Activated B cell treated with CpG ODN at 0.5 μM for 24 hours (primary cell): ENCODE results near the gene BPIFA1. TPM values are rescaled to one million over a fixed set of nuclear protein-coding genes. Genes with fewer than 3 reads are reported as not detected.

Source experiments
- ATAC-seq: fragments of 200-7000 bp; cut with Tn5 transposase; one replicate; pipeline ENCODE4 v1.10.0; 2021; ENCODE audit warnings: low read depth, mild to moderate bottlenecking, moderate library complexity
- CTCF ChIA-PET: fragments of 350-600 bp; sonication (Branson Sonifier 250); formaldehyde crosslinking; loops from one replicate; lab custom pipeline; 2021; ENCODE audit warnings: antibody characterized with exemption; lab: Charles Lee
- POLR2A ChIA-PET: fragments of 350-600 bp; sonication (Branson Sonifier 250); formaldehyde crosslinking; loops from one replicate; lab custom pipeline; 2021; ENCODE audit warnings: antibody characterized with exemption; lab: Charles Lee
- DNase-seq: peaks from one replicate; pipeline ENCODE4 v3.0.0; 2022
- H3K27ac Mint-ChIP-seq: one replicate; pipeline ENCODE4 v1.8.0; 2020; ENCODE audit warnings: mixed read lengths
- H3K27me3 Mint-ChIP-seq: one replicate; pipeline ENCODE4 v1.8.0; 2021; ENCODE audit warnings: mixed read lengths
- H3K36me3 Mint-ChIP-seq: one replicate; pipeline ENCODE4 v1.8.0; 2021; ENCODE audit warnings: low read depth, mixed read lengths
- H3K4me1 Mint-ChIP-seq: one replicate; pipeline ENCODE4 v1.8.0; 2021; ENCODE audit warnings: mixed read lengths
- H3K4me3 Mint-ChIP-seq: one replicate; pipeline ENCODE4 v1.8.0; 2020; ENCODE audit warnings: mild to moderate bottlenecking, mixed read lengths
- H3K9me3 Mint-ChIP-seq: one replicate; pipeline ENCODE4 v1.8.0; 2020; ENCODE audit warnings: mixed read lengths
- intact Hi-C: fragments of 100-400 bp; cut with micrococcal nuclease; formaldehyde crosslinking; loops from one replicate; pipeline ENCODE4 v1.15.1; 2024
- total RNA-seq: library from RNA; stranded (reverse); gene quantifications from 2 replicates; pipeline ENCODE4 v1.2.3, GENCODE V29; 2022
- TF ChIP-seq, protein P1 (sequence below): fragments of 200-600 bp; IDR thresholded peaks from one replicate; pipeline ENCODE4 v1.8.0; 2022; ENCODE audit warnings: antibody characterized with exemption, mild to moderate bottlenecking

Gene BPIFA1
- total RNA-seq, 1 donor from 2014 or later, result not detected

DNA sequence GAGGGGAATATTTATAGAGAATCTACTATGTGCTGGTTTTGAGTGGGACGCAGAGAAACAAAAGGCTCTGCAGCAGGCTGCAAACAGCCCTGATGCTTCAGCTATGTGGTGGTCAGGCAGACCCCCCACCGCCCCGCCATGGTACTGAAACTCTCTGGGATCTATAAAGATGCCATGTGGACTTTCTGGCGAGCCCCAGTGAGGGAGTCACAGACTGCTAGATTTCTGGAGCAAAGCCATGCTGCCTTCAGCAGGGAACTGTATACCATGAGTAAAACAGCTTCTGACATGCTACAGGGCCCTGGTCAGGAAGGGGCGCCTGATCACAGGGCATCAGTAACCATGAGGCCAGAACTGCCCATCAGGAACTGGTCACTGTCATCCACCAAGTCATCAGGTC is 28.0 kb downstream of the BPIFA1 start:
- H3K4me1 Mint-ChIP-seq, result no peaks in the 10 kb centered on the region
- peaks cover 34% of the 10 kb centered on the region for H3K27me3 Mint-ChIP-seq
- ChIA-PET POLR2A (no interaction called here), CTCF (no interaction called here)
- DNase-seq, result no peak
- H3K27ac Mint-ChIP-seq, result no peak overlapping the region
- no peaks in the 10 kb centered on the region for H3K9me3 Mint-ChIP-seq
- ATAC-seq, result no peak
- TF ChIP-seq, protein P1, sequence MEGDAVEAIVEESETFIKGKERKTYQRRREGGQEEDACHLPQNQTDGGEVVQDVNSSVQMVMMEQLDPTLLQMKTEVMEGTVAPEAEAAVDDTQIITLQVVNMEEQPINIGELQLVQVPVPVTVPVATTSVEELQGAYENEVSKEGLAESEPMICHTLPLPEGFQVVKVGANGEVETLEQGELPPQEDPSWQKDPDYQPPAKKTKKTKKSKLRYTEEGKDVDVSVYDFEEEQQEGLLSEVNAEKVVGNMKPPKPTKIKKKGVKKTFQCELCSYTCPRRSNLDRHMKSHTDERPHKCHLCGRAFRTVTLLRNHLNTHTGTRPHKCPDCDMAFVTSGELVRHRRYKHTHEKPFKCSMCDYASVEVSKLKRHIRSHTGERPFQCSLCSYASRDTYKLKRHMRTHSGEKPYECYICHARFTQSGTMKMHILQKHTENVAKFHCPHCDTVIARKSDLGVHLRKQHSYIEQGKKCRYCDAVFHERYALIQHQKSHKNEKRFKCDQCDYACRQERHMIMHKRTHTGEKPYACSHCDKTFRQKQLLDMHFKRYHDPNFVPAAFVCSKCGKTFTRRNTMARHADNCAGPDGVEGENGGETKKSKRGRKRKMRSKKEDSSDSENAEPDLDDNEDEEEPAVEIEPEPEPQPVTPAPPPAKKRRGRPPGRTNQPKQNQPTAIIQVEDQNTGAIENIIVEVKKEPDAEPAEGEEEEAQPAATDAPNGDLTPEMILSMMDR, result no peak
- H3K36me3 Mint-ChIP-seq, result no peaks in the 10 kb centered on the region
- H3K4me3 Mint-ChIP-seq, result no peak overlapping the region
- intact Hi-C loops, result no loop called here

DNA sequence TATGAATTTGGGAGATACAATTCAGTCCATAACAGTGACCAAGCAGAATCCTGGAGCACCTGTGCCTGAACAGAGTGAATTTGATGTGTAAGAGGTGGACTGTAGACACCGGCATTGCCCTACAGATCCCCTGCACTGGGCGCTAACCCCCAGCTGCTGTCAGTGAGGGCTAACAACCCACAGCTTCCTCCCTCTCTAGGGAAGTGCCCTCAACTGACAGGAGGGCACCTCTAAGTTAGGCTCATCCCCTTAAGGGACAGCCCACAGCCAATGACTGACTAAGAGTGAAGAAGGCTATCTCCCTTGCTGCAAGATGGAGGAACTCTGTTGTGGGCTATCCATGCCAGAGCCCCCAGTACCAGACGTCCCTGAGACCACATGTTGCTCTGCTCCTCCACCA is 31.9 kb downstream of the BPIFA1 start:
- TF ChIP-seq, protein P1, result no peak
- no peaks in the 10 kb centered on the region for H3K4me1 Mint-ChIP-seq
- no peak overlapping the region for H3K4me3 Mint-ChIP-seq
- H3K9me3 Mint-ChIP-seq, result no peaks in the 10 kb centered on the region
- ChIA-PET CTCF (no interaction called here), POLR2A (no interaction called here)
- peaks cover 26% of the 10 kb centered on the region for H3K27me3 Mint-ChIP-seq
- ATAC-seq (no peak), DNase-seq (no peak)
- no peaks in the 10 kb centered on the region for H3K36me3 Mint-ChIP-seq
- no peak overlapping the region for H3K27ac Mint-ChIP-seq
- intact Hi-C loops, result no loop called here

DNA sequence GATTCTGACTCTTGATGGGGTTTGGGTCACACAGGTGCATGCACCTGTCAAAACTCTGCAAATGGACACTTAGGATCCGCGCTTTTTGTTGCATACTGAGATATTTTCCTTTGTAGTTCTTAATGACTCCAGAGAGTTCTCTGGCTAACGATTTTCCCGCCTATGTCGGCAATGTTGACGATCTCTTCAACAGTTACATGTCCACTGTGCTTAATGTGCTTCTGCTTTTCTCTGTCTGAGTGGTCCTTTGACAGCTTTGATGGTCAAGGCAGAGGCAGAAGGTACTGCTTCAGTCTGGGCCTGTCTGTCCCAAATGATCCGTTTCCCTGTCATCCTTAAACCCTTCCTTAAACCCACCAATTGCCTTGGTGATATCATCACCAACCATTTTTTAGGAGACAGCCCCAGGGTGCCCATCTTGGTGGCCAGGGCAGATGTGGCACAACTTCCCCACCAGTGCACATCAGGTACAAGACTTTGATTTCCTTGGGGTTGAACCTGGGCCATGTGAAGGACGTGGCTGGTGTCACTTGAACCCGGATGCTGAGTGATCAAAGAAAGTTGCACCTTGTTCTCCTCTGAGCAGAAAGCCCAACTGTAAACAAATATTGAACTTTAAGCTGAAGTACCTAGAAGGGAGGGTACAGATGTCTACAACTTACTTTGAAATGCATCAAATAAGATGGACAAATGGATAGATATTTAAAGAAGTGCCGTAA is 36.5 kb downstream of the BPIFA1 start:
- no peak overlapping the region for H3K4me3 Mint-ChIP-seq
- intact Hi-C loops, result no loop called here
- H3K4me1 Mint-ChIP-seq, result no peaks in the 10 kb centered on the region
- ATAC-seq, result no peak
- H3K36me3 Mint-ChIP-seq, result no peaks in the 10 kb centered on the region
- H3K9me3 Mint-ChIP-seq, result no peaks in the 10 kb centered on the region
- POLR2A ChIA-PET, result no interaction called here
- CTCF ChIA-PET, result no interaction called here
- DNase-seq, result no peak
- TF ChIP-seq, protein P1, result no peak
- H3K27me3 Mint-ChIP-seq, result peaks cover 19% of the 10 kb centered on the region
- H3K27ac Mint-ChIP-seq, result no peak overlapping the region

DNA sequence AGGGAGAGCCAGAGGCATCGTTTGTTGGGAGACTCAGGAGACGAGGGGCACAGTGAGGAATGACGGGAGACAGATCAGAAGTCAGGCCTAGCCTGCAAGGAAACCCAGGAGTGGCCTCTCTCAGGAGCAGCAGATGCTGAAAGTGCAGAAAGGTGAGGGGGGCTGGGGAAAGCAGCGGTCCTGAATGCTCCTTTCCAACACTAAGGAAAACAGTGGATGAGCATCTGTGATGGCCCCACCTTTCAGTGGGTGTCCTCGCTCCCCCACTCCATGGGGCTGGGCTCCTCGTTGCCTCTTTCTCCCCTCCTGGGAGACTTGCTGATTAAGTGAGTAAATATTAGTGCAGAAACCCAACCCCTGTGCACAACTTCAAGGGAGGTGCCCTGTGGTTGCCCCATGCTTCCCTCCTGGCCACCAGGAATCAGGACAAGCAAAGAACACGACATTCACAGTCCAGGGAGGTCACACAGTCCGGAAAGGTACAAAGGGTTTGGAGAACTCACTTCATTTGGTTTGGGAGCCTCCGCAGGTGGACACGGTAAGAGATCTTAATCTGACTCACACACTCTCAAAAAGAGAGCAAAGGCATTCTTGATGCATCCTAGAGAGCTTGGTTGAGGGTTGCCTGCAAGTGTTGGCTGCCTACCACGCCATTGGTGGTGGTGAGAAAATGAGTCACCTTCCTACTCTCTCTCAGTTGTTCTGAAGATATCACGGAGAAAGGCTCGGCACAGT is 37.5 kb downstream of the BPIFA1 start:
- ATAC-seq (no peak), DNase-seq (no peak)
- POLR2A ChIA-PET, result no interaction called here
- no peaks in the 10 kb centered on the region for H3K4me1 Mint-ChIP-seq
- peaks cover 20% of the 10 kb centered on the region for H3K27me3 Mint-ChIP-seq
- H3K36me3 Mint-ChIP-seq, result no peaks in the 10 kb centered on the region
- no peak overlapping the region for H3K27ac Mint-ChIP-seq
- H3K9me3 Mint-ChIP-seq, result no peaks in the 10 kb centered on the region
- intact Hi-C loops, result no loop called here
- TF ChIP-seq, protein P1, result no peak
- H3K4me3 Mint-ChIP-seq, result no peak overlapping the region
- CTCF ChIA-PET, result no interaction called here

DNA sequence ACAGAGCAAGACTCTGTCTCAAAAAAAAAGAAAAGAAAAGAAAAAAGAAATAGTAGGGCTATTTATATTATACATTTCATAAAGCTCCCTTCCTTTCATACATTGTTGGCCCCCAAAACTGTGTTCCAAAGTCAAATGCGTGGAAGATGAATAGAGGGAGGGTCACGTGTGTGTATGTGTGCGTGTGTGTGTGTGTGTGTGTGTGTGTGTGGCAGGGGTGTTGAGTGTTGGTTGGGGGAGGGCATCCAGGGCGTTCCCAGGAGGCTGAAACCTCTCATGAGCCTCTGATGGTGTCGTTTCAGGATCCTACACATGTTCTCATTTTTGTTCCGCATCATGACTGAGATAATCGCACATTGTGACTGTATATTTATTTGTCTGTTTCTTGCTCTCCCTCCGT is 39.4 kb downstream of the BPIFA1 start:
- POLR2A ChIA-PET, result no interaction called here
- ATAC-seq (no peak), DNase-seq (no peak)
- intact Hi-C loops, result no loop called here
- TF ChIP-seq, protein P1, result no peak
- Mint-ChIP-seq H3K4me1 (no peaks in the 10 kb centered on the region), H3K27ac (no peak overlapping the region), H3K27me3 (peaks cover 28% of the 10 kb centered on the region), H3K9me3 (no peaks in the 10 kb centered on the region), H3K36me3 (no peaks in the 10 kb centered on the region), H3K4me3 (no peak overlapping the region)
- CTCF ChIA-PET, result no interaction called here
